Thyroid gland (tissue), 4 donors: ENCODE results near the gene CCSER1.
"Not testable (repeated sequence)": the region's sequence is repeated elsewhere in the genome, so short reads cannot be mapped to it uniquely, and the experiment has no call there.

Source experiments
- POLR2A ChIP-seq, 2 donors: fragments of 450-650 bp; IDR thresholded peaks; one replicate each; pipeline ENCODE4 v1.6.1; 2017; ENCODE audit warnings: antibody characterized with exemption in 2 of 2, mild to moderate bottlenecking in 2 of 2, moderate library complexity in 1 of 2
- TF ChIP-seq, protein P1 (sequence below), 6 experiments: fragments of 200-600 bp in 3 of 6; fragments of 450-650 bp in 3 of 6; sonication (generic) in 3 of 6; IDR thresholded peaks; one replicate each; pipeline ENCODE4 v1.5.1; 2016 to 2019; ENCODE audit warnings: antibody characterized with exemption in 6 of 6, mild to moderate bottlenecking in 2 of 6, inconsistent platforms in 1 of 6, moderate library complexity in 1 of 6

DNA sequence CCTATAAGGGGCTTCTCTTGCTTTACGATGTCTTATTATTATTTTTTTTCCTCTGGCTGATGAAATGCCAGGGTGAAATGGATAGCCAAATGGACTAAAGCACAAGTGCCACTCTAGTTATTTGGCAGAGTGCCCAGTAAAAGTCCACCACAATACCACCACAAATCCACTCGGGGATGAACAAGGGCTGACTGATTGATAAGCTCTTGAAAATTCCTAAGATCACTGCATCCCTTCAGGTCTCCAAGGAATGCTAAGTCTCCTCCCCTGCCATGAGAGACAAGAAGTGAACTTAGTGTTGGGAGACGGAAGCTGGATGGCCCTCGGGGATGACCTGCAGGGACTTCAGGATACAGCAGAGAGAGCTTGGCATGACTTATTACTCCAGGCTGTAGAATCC, 1229.3 kb downstream of the CCSER1 start:
- TF ChIP-seq, protein P1, sequence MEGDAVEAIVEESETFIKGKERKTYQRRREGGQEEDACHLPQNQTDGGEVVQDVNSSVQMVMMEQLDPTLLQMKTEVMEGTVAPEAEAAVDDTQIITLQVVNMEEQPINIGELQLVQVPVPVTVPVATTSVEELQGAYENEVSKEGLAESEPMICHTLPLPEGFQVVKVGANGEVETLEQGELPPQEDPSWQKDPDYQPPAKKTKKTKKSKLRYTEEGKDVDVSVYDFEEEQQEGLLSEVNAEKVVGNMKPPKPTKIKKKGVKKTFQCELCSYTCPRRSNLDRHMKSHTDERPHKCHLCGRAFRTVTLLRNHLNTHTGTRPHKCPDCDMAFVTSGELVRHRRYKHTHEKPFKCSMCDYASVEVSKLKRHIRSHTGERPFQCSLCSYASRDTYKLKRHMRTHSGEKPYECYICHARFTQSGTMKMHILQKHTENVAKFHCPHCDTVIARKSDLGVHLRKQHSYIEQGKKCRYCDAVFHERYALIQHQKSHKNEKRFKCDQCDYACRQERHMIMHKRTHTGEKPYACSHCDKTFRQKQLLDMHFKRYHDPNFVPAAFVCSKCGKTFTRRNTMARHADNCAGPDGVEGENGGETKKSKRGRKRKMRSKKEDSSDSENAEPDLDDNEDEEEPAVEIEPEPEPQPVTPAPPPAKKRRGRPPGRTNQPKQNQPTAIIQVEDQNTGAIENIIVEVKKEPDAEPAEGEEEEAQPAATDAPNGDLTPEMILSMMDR (IDR thresholded peaks at IDR 0.05): not testable (repeated sequence)
- TF ChIP-seq POLR2A (IDR thresholded peaks at IDR 0.05): not testable (repeated sequence)
